Mucosa of stomach (tissue), 1 donor: ENCODE measurements around the gene IFNL3.

Experiments used
- H3K27me3 ChIP-seq: one replicate; pipeline ENCODE4 v1.7.0; 2013; ENCODE audit warnings: mild to moderate bottlenecking, low read length; ENCODE audit not compliant: control insufficient read depth, insufficient read depth
- H3K36me3 ChIP-seq: one replicate; pipeline ENCODE4 v1.7.0; 2013; ENCODE audit warnings: low read length; ENCODE audit not compliant: control insufficient read depth, insufficient read depth
- H3K4me1 ChIP-seq: one replicate; pipeline ENCODE4 v1.7.0; 2013; ENCODE audit warnings: mild to moderate bottlenecking, low read length; ENCODE audit not compliant: control insufficient read depth, insufficient read depth
- H3K4me3 ChIP-seq: one replicate; pipeline ENCODE4 v1.7.0; 2013; ENCODE audit warnings: low read length
- H3K9ac ChIP-seq: one replicate; pipeline ENCODE4 v1.7.0; 2013; ENCODE audit warnings: mild to moderate bottlenecking, low read length, moderate library complexity
- H3K9me3 ChIP-seq: one replicate; pipeline ENCODE4 v1.7.0; 2013; ENCODE audit warnings: mild to moderate bottlenecking, low read length, moderate library complexity; ENCODE audit not compliant: control insufficient read depth
- donor health status: Pancreatic carcinoma.

The IFNL3 gene

DNA sequence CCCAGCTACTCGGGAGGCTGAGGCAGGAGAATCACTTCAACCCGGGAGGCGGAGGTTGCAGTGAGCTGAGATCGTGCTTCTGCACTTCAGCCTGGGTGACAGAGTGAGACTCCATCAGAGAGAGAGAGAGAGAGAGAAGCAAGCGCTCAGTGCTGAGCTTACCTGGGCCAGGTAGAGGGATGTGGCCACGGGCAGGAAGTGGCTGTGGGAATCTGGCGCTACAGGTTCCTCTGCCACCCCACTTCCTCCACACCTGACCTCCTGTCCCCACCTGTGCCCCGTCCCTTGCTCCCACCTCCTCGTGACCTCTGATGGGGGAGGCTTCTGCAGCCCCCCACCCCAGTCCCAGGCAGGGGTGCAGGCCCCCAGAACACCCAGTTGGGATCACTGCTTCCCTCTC is 49.1 kb downstream of the IFNL3 start:
- peaks cover 6% of the 10 kb centered on the region for H3K4me1 ChIP-seq
- no peaks in the 10 kb centered on the region for H3K9me3 ChIP-seq
- no peak overlapping the region for H3K4me3 ChIP-seq
- H3K9ac ChIP-seq, result no peak overlapping the region
- peaks cover 46% of the 10 kb centered on the region for H3K27me3 ChIP-seq
- H3K36me3 ChIP-seq, result no peaks in the 10 kb centered on the region

DNA sequence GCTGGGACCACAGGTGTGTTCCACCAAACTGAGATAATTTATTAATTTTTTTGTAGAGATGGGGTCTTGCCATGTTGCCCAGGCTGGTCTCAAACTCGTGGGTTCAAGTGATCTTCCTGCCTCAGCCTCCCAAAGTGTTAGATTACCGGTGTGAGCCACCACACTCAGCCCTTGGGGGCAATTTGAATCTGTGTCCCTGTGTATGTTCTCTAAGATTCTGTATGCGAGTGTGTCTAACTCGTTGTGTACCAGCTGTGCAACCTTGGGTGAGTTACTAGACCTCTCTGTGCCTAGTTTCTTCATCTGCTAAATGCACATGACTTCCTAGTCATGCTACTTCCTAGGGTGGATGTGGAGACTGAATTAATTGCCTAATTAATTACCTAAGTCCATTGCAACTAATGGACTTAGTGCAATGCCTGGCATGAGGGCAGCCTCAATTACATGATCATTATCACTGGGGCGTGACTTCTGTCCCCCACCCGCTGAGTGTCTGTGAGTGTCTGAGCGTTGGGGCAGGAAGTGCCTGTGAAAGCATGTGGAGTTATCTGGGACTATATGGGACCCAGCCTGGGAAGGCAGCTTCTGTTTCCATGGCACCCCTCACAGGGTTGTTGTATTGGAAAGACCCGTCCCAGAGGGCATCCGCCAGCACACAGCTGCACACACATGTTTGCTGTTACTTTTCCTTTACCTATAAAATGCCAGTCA is 49.8 kb downstream of the IFNL3 start:
- Histone ChIP-seq H3K9me3 (no peaks in the 10 kb centered on the region), H3K36me3 (no peaks in the 10 kb centered on the region), H3K27me3 (peaks cover 40% of the 10 kb centered on the region), H3K4me1 (peaks cover 6% of the 10 kb centered on the region), H3K9ac (no peak overlapping the region), H3K4me3 (no peak overlapping the region)

- peaks cover 37% of the 10 kb centered on the region for H3K27me3 ChIP-seq
- no peak overlapping the region for H3K4me3 ChIP-seq
- no peaks in the 10 kb centered on the region for H3K36me3 ChIP-seq
- peaks cover 3% of the 10 kb centered on the region for H3K4me1 ChIP-seq
- H3K9me3 ChIP-seq, result no peaks in the 10 kb centered on the region
- no peak overlapping the region for H3K9ac ChIP-seq
Observed at GRCh38 chr19:39193803-39194202, 51.0 kb downstream of the IFNL3 start.
